ENCODE results near the gene FOXK2. TPM values are rescaled to one million over a fixed set of nuclear protein-coding genes. Genes with fewer than 3 reads are reported as not detected.

The FOXK2 gene
- total RNA-seq, 1 donor from 2014 or later, result 70.6 TPM

GRCh38 chr17:82600731-82601446 lies 81.4 kb downstream of the FOXK2 start:
- intact Hi-C loops (cut with micrococcal nuclease), result no loop called here

GRCh38 chr17:82601447-82602000 lies 82.0 kb downstream of the FOXK2 start:
- intact Hi-C loops (cut with micrococcal nuclease), result no loop called here

- intact Hi-C loops (cut with micrococcal nuclease), result no loop called here
Measured at GRCh38 chr17:82602487-82602886, 83.0 kb downstream of the FOXK2 start.

GRCh38 chr17:82602986-82603710 lies 83.6 kb downstream of the FOXK2 start:
- intact Hi-C loops (cut with micrococcal nuclease), result no loop called here

- intact Hi-C loops (cut with micrococcal nuclease), result no loop called here
Measured at GRCh38 chr17:82603981-82604448, 84.5 kb downstream of the FOXK2 start.

- intact Hi-C loops (cut with micrococcal nuclease), result no loop called here
Measured at GRCh38 chr17:82604532-82604931, 85.0 kb downstream of the FOXK2 start.

GRCh38 chr17:82605939-82606600 lies 86.5 kb downstream of the FOXK2 start:
- intact Hi-C loops (cut with micrococcal nuclease), result no loop called here

GRCh38 chr17:82608816-82609215 lies 89.3 kb downstream of the FOXK2 start:
- intact Hi-C loops (cut with micrococcal nuclease), result no loop called here

GRCh38 chr17:82609655-82610054 lies 90.1 kb downstream of the FOXK2 start:
- intact Hi-C loops (cut with micrococcal nuclease), result no loop called here

- intact Hi-C loops (cut with micrococcal nuclease), result no loop called here
Measured at GRCh38 chr17:82611140-82612058, 91.9 kb downstream of the FOXK2 start.

GRCh38 chr17:82613283-82614094 lies 94.0 kb downstream of the FOXK2 start:
- intact Hi-C loops (cut with micrococcal nuclease), result no loop called here

GRCh38 chr17:82614095-82614631 lies 94.6 kb downstream of the FOXK2 start:
- intact Hi-C loops (cut with micrococcal nuclease), result no loop called here

GRCh38 chr17:82615084-82616020 lies 95.8 kb downstream of the FOXK2 start:
- intact Hi-C loops (cut with micrococcal nuclease), result no loop called here

- intact Hi-C loops (cut with micrococcal nuclease), result no loop called here
Measured at GRCh38 chr17:82616021-82616711, 96.6 kb downstream of the FOXK2 start.

GRCh38 chr17:82619211-82619610 lies 99.7 kb downstream of the FOXK2 start:
- intact Hi-C loops (cut with micrococcal nuclease), result no loop called here

GRCh38 chr17:82619641-82620040 lies 100.1 kb downstream of the FOXK2 start:
- intact Hi-C loops (cut with micrococcal nuclease), result no loop called here

- intact Hi-C loops (cut with micrococcal nuclease), result no loop called here
Measured at GRCh38 chr17:82623707-82624106, 104.2 kb downstream of the FOXK2 start.

- intact Hi-C loops (cut with micrococcal nuclease), result no loop called here
Measured at GRCh38 chr17:82627405-82627804, 107.9 kb downstream of the FOXK2 start.
